Trophoblast cell (in vitro differentiated cells and primary cell): ENCODE results near the gene ANTXR1.

ENCODE experiments used
- DNase-seq, 2 donors: peaks; one replicate each; pipeline ENCODE4 v3.0.0-alpha.2; 2016
- H2AFZ ChIP-seq: 2 replicates; pipeline ENCODE4 v1.6.1; 2013; ENCODE audit warnings: low read length, moderate library complexity, mild to moderate bottlenecking; ENCODE audit not compliant: insufficient read depth, poor library complexity
- H2AK5ac ChIP-seq: 2 replicates; pipeline ENCODE4 v1.6.1; 2013; ENCODE audit warnings: mild to moderate bottlenecking, low read length
- H2BK120ac ChIP-seq: 2 replicates; pipeline ENCODE4 v1.6.1; 2013; ENCODE audit warnings: low read length, mild to moderate bottlenecking, moderate library complexity; ENCODE audit not compliant: insufficient read depth, poor library complexity
- H2BK12ac ChIP-seq: 2 replicates; pipeline ENCODE4 v1.6.1; 2013; ENCODE audit warnings: mild to moderate bottlenecking, low read length, moderate library complexity
- H2BK5ac ChIP-seq: 2 replicates; pipeline ENCODE4 v1.6.1; 2013; ENCODE audit warnings: low read length, low read depth, moderate library complexity, mild to moderate bottlenecking; ENCODE audit not compliant: poor library complexity
- H3K14ac ChIP-seq: 2 replicates; pipeline ENCODE4 v1.6.1; 2013; ENCODE audit warnings: mild to moderate bottlenecking, low read length
- H3K18ac ChIP-seq: 2 replicates; pipeline ENCODE4 v1.6.1; 2013; ENCODE audit warnings: mild to moderate bottlenecking, low read length
- H3K23ac ChIP-seq: 2 replicates; pipeline ENCODE4 v1.6.1; 2013; ENCODE audit warnings: low read length
- H3K27ac ChIP-seq: 2 replicates; pipeline ENCODE4 v1.5.1; 2013; ENCODE audit warnings: low read depth, mild to moderate bottlenecking, inconsistent platforms, low read length, moderate library complexity
- H3K27me3 ChIP-seq: 2 replicates; pipeline ENCODE4 v1.6.1; 2013; ENCODE audit warnings: inconsistent platforms, mild to moderate bottlenecking, low read length, moderate library complexity; ENCODE audit not compliant: insufficient read depth
- H3K36me3 ChIP-seq, 2 experiments: 1 replicate in 1 of 2; 2 replicates in 1 of 2; pipeline ENCODE4 v1.6.1; 2013; ENCODE audit warnings: low read length in 2 of 2, mild to moderate bottlenecking in 2 of 2, moderate library complexity in 1 of 2; ENCODE audit not compliant: insufficient read depth in 2 of 2, control insufficient read depth in 1 of 2
- H3K4ac ChIP-seq: 2 replicates; pipeline ENCODE4 v1.6.1; 2013; ENCODE audit warnings: low read depth, mild to moderate bottlenecking, low read length, moderate library complexity
- H3K4me1 ChIP-seq, 2 experiments: 1 replicate in 1 of 2; 2 replicates in 1 of 2; pipeline ENCODE4 v1.6.1; 2013; ENCODE audit warnings: low read length in 2 of 2, mild to moderate bottlenecking in 2 of 2, moderate library complexity in 1 of 2; ENCODE audit not compliant: insufficient read depth in 2 of 2, control insufficient read depth in 1 of 2
- H3K4me2 ChIP-seq: 2 replicates; pipeline ENCODE4 v1.6.1; 2013; ENCODE audit warnings: inconsistent platforms, mild to moderate bottlenecking, low read length, moderate library complexity
- H3K4me3 ChIP-seq: 2 replicates; pipeline ENCODE4 v1.5.1; 2013; ENCODE audit warnings: mild to moderate bottlenecking, low read depth, low read length, inconsistent platforms
- H3K79me1 ChIP-seq: one replicate; pipeline ENCODE4 v1.6.1; 2013; ENCODE audit warnings: low read length
- H3K79me2 ChIP-seq: 2 replicates; pipeline ENCODE4 v1.6.1; 2013; ENCODE audit warnings: low read length, mild to moderate bottlenecking; ENCODE audit not compliant: control insufficient read depth, insufficient read depth, poor library complexity
- H3K9ac ChIP-seq: 2 replicates; pipeline ENCODE4 v1.6.1; 2013; ENCODE audit warnings: mild to moderate bottlenecking, low read length
- H3K9me3 ChIP-seq: 2 replicates; pipeline ENCODE4 v1.6.1; 2013; ENCODE audit warnings: low read depth, mild to moderate bottlenecking, control low read depth, inconsistent platforms, low read length; ENCODE audit not compliant: insufficient read depth
- H4K12ac ChIP-seq: 2 replicates; pipeline ENCODE4 v1.6.1; 2013; ENCODE audit warnings: low read depth, mild to moderate bottlenecking, low read length, moderate library complexity
- H4K8ac ChIP-seq: 2 replicates; pipeline ENCODE4 v1.6.1; 2013; ENCODE audit warnings: low read depth, mild to moderate bottlenecking, low read length, moderate library complexity
- H4K91ac ChIP-seq: one replicate; pipeline ENCODE4 v1.6.1; 2013; ENCODE audit warnings: low read depth, mild to moderate bottlenecking, low read length, moderate library complexity
- WGBS: extraction: QIAGEN DNeasy Blood & Tissue Kit; methylation state at CpG from one replicate; pipeline ENCODE4 v1.1.7; 2013; ENCODE audit warnings: missing lambda C conversion rate; ENCODE audit not compliant: insufficient read length, insufficient coverage; ENCODE audit errors: extremely low coverage; 5-methylcytosine and 5-hydroxymethylcytosine counted together

The ANTXR1 gene

DNA sequence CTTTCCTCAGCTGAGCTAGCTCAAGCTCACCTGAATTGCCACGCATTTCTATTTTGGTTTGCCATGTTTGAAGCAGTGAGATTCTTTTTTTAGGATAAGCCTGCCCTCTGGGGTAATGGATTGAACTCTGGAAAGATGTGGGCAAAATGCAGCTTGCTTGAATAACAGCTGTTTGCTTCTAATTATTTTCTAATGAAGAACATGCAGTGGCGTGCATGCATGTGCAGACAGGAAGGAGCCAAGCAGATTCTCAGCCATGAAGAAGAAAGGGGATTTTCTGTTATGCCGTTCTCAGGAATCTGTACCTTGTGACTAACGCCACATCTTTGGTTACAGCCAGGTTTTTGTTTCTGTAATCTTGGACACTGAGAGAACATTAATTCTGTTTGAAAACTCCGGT is 171.2 kb downstream of the ANTXR1 start:
- no peak overlapping the region for H2AK5ac ChIP-seq
- H2BK12ac ChIP-seq = no peak overlapping the region
- no peak overlapping the region for H3K23ac ChIP-seq
- H3K9me3 ChIP-seq = no peaks in the 10 kb centered on the region
- peaks cover 2 to 3% of the 10 kb centered on the region in 2 experiments for H3K36me3 ChIP-seq
- H2BK120ac ChIP-seq = no peak overlapping the region
- WGBS = no CpG with 5 or more reads among the region's 5 CpGs
- H4K8ac ChIP-seq = no peak overlapping the region
- H4K91ac ChIP-seq = no peak overlapping the region
- no peak overlapping the region for H3K18ac ChIP-seq
- H3K4me2 ChIP-seq = no peak overlapping the region
- peaks cover 10 to 18% of the 10 kb centered on the region in 2 experiments for H3K4me1 ChIP-seq
- H4K12ac ChIP-seq = no peak overlapping the region
- no peaks in the 10 kb centered on the region for H3K79me2 ChIP-seq
- H3K27me3 ChIP-seq = no peaks in the 10 kb centered on the region
- H3K27ac ChIP-seq = peak overlapping the region; percentile 3
- no peak overlapping the region for H3K4me3 ChIP-seq
- H3K79me1 ChIP-seq = peaks cover 11% of the 10 kb centered on the region
- H3K4ac ChIP-seq = no peak overlapping the region
- H2AFZ ChIP-seq = no peak overlapping the region
- H2BK5ac ChIP-seq = no peak overlapping the region
- no peak overlapping the region for H3K9ac ChIP-seq
- no peak overlapping the region for H3K14ac ChIP-seq
- no peak for DNase-seq

DNA sequence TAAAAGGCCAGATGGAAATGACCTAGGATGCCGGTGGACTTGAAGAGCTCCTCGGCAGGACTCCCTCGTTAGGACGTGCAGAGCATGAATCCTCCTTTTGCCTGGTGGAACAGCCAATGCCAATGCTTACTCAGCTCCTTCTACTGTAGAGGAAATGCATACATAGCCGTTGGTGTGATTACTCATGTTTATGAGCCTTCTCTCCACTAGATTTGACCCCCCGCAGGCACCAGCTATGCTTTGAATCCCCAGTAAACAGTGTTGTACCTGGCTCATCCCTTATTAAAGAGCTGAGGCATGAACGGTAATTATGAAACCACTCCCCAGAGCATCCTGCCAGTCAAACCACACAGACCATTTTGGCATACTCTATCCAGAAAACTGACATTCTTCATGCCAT is 172.8 kb downstream of the ANTXR1 start:
- Histone ChIP-seq H3K9ac (no peak overlapping the region), H2AFZ (no peak overlapping the region), H4K8ac (no peak overlapping the region), H2BK120ac (no peak overlapping the region), H3K18ac (no peak overlapping the region), H3K23ac (no peak overlapping the region), H2BK5ac (no peak overlapping the region), H3K14ac (no peak overlapping the region), H3K79me1 (peaks cover 10% of the 10 kb centered on the region), H3K27me3 (no peaks in the 10 kb centered on the region), H2BK12ac (no peak overlapping the region), H3K79me2 (no peaks in the 10 kb centered on the region), H3K4ac (no peak overlapping the region), H4K12ac (no peak overlapping the region), H3K9me3 (no peaks in the 10 kb centered on the region), H3K36me3 (peaks cover 2 to 3% of the 10 kb centered on the region in 2 experiments), H3K27ac (no peak overlapping the region), H3K4me1 (peaks cover 9 to 17% of the 10 kb centered on the region in 2 experiments), H2AK5ac (no peak overlapping the region), H3K4me3 (no peak overlapping the region), H3K4me2 (no peak overlapping the region), H4K91ac (no peak overlapping the region)
- no peak for DNase-seq
- WGBS = no CpG with 5 or more reads among the region's 7 CpGs

DNA sequence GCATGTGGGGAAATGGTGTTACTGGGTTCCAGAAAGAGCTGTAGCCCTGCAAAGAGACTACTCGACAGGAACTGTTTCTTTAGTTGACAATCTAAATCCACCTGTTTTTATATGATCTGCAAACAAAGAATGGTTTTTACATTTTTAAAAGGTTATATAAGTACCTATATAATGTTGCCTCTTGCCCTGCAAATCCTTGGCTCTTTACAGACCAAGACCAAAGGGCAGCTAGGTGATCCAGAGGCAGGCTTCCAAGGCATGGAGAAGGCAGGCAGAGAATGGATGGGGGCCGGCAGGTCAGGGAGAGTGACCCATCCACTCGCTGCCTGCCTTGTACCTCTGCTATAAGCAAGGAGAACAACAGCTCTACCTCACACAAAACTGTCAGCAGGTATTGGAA is 173.6 kb downstream of the ANTXR1 start:
- no peak overlapping the region for H3K27ac ChIP-seq
- H3K23ac ChIP-seq = no peak overlapping the region
- no peak overlapping the region for H3K4ac ChIP-seq
- H2AK5ac ChIP-seq = no peak overlapping the region
- H2BK120ac ChIP-seq = peak overlapping the region; percentile 28
- H3K4me1 ChIP-seq = peaks cover 3 to 10% of the 10 kb centered on the region in 2 experiments
- H3K14ac ChIP-seq = no peak overlapping the region
- H4K8ac ChIP-seq = no peak overlapping the region
- no peak overlapping the region for H3K4me2 ChIP-seq
- H4K91ac ChIP-seq = no peak overlapping the region
- whole genome bisulfite sequencing = no CpG with 5 or more reads among the region's 3 CpGs
- no peak overlapping the region for H2AFZ ChIP-seq
- H2BK5ac ChIP-seq = no peak overlapping the region
- no peak overlapping the region for H3K4me3 ChIP-seq
- peaks cover 7% of the 10 kb centered on the region for H3K79me1 ChIP-seq
- no peak overlapping the region for H4K12ac ChIP-seq
- no peak overlapping the region for H3K9ac ChIP-seq
- DNase-seq = no peak
- H3K9me3 ChIP-seq = no peaks in the 10 kb centered on the region
- peak overlapping the region; percentile 74 for H2BK12ac ChIP-seq
- H3K18ac ChIP-seq = no peak overlapping the region
- no peaks in the 10 kb centered on the region for H3K27me3 ChIP-seq
- H3K79me2 ChIP-seq = no peaks in the 10 kb centered on the region
- peaks cover 2 to 3% of the 10 kb centered on the region in 2 experiments for H3K36me3 ChIP-seq

DNA sequence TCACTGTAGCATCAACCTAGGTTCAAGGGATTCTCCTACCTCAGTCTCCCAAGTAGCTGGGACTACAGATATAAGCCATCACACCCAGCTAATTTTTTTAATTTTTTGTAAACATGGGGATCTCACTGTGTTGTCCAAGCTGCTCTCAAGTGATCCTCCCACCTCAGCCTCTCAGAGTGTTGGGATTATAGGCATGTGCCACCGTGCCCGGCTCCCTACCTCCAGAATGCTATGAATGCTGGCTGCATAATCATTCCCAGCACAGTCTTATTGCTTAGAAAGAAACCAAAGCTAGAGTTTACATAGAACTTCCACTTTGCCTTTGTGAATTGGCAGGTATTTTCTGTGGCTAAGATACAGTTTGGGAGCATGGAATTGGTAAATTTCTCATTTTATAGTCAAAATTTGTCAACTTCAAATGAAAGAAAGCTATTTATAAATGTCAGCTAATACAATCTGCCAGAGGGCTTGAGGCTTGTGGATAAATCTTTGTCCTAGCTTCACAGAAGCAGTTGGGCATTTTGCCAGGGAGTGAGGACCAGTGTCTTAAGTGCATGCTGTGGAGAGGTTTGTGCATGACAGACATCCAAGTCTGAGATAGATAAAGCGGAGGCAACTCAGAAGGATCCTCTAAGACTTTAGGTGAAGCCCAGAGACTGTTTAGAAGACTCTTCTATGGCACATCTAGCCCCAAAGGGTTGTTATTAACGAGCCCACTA is 175.4 kb downstream of the ANTXR1 start:
- Histone ChIP-seq H3K27me3 (no peaks in the 10 kb centered on the region), H3K18ac (no peak overlapping the region), H3K27ac (no peak overlapping the region), H3K36me3 (peaks cover 0 to 2% of the 10 kb centered on the region in 2 experiments), H2BK120ac (no peak overlapping the region), H3K4ac (no peak overlapping the region), H3K79me2 (no peaks in the 10 kb centered on the region), H3K4me2 (no peak overlapping the region), H3K9ac (no peak overlapping the region), H2AK5ac (no peak overlapping the region), H4K8ac (no peak overlapping the region), H3K79me1 (peaks cover 7% of the 10 kb centered on the region), H4K91ac (no peak overlapping the region), H3K4me1 (peaks cover 0 to 7% of the 10 kb centered on the region in 2 experiments), H3K14ac (no peak overlapping the region), H2BK5ac (no peak overlapping the region), H2BK12ac (no peak overlapping the region), H3K4me3 (no peak overlapping the region), H3K9me3 (no peaks in the 10 kb centered on the region), H3K23ac (no peak overlapping the region), H4K12ac (no peak overlapping the region), H2AFZ (no peak overlapping the region)
- no CpG with 5 or more reads among the region's 4 CpGs for WGBS
- DNase-seq = no peak
